Spinal cord (tissue), 10 donors: Measurements from ENCODE around the gene PRKRIP1. TPM values are rescaled to one million over a fixed set of nuclear protein-coding genes. Genes with fewer than 3 reads are reported as not detected.
"Not testable (repeated sequence)": the region's sequence is repeated elsewhere in the genome, so short reads cannot be mapped to it uniquely, and the experiment has no call there.

Experiments used
- DNase-seq, 6 donors: peaks; one replicate each; pipeline versions ENCODE4 v3.0.0 to v3.0.0-alpha.2; 2013 to 2015; ENCODE audit warnings: low spot score in 6 of 6, low read depth in 4 of 6
- H3K27ac ChIP-seq: one replicate; pipeline ENCODE4 v1.5.1; 2013; ENCODE audit warnings: low read depth, low read length, control low read depth
- H3K27me3 ChIP-seq: one replicate; pipeline ENCODE4 v1.6.1; 2013; ENCODE audit warnings: low read length; ENCODE audit not compliant: control insufficient read depth, insufficient read depth
- H3K36me3 ChIP-seq: one replicate; pipeline ENCODE4 v1.6.1; 2013; ENCODE audit warnings: low read length; ENCODE audit not compliant: control insufficient read depth, insufficient read depth
- H3K4me1 ChIP-seq: one replicate; pipeline ENCODE4 v1.6.1; 2013; ENCODE audit warnings: low read length; ENCODE audit not compliant: control insufficient read depth, insufficient read depth
- H3K4me3 ChIP-seq: one replicate; pipeline ENCODE4 v1.5.1; 2013; ENCODE audit warnings: low read depth, low read length, control low read depth
- H3K9me3 ChIP-seq: one replicate; pipeline ENCODE4 v1.6.1; 2013; ENCODE audit warnings: low read length; ENCODE audit not compliant: control insufficient read depth, insufficient read depth
- WGBS: methylation state at CpG from one replicate; pipeline ENCODE4 v1.1.5; 2013; ENCODE audit warnings: missing lambda C conversion rate; ENCODE audit not compliant: insufficient coverage; 5-methylcytosine and 5-hydroxymethylcytosine counted together
- polyA plus RNA-seq, 2 donors: library from polyadenylated mRNA; unstranded; fragments of 120-200 nt; gene quantifications; one replicate each; pipeline ENCODE4 v1.2.1, GENCODE V29; 2013; ENCODE audit not compliant: insufficient read length in 2 of 2
- total RNA-seq, 2 donors: library from RNA; depleted of rRNA in 1 of 2; stranded (reverse); fragments of 120-200 nt in 1 of 2; fragments of >200 nt in 1 of 2; gene quantifications; one replicate each; pipeline versions ENCODE4 v1.2.3 to v1.2.4, GENCODE V29; 2013 to 2014
- donor health status: healthy.

PRKRIP1 gene
- total and polyA plus RNA-seq, 4 donors = 17.0 to 57.8 (median 41.1) TPM

DNA sequence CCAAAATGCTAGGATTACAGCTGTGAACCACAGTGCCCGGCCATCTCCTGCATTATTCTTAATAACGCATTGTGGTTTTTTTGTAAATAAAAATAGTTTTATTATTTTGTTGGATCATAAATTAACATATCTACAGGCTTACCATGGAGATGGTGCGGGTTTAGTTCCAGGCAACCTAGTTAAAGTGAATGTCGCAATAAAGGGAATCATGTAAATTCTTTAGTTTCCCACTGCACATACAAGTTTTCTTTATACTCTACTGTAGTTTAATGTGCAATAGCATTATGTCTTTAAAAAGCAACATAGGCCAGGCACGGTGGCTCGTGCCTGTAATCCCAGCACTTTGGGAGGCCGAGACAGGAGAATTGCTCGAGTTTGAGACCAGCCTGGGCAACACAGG is 2.4 kb downstream of the PRKRIP1 start:
- H3K27ac ChIP-seq = no peak overlapping the region
- H3K4me1 ChIP-seq = peaks cover 21% of the 10 kb centered on the region
- 100% methylated on average over 3 of the region's 8 CpGs for WGBS
- H3K4me3 ChIP-seq = no peak overlapping the region
- no peaks in the 10 kb centered on the region for H3K9me3 ChIP-seq
- peaks cover 49% of the 10 kb centered on the region for H3K36me3 ChIP-seq
- H3K27me3 ChIP-seq = no peaks in the 10 kb centered on the region
- no peak for DNase-seq

DNA sequence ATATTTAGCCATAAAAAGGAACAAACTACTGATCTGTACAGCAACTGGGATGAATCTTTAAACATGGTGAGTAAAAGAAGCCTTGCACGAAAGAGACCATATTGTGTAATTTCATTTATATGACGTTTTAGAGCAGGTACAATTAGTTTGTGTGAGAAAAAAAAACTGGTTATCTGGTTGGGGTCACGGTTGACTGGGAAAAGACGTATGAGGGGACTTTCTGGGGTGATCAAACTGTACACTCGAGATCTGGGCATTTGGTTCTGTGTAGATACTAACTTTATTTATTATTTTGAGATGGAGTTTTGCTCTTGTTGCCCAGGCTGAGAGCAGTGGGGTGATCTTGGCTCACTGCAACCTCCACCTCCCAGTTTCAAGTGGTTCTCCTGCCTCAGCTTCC is 4.2 kb downstream of the PRKRIP1 start:
- Histone ChIP-seq H3K27me3 (no peaks in the 10 kb centered on the region), H3K4me1 (peaks cover 23% of the 10 kb centered on the region), H3K27ac (no peak overlapping the region), H3K4me3 (no peak overlapping the region), H3K9me3 (no peaks in the 10 kb centered on the region), H3K36me3 (peaks cover 63% of the 10 kb centered on the region)
- WGBS = 98% methylated on average over 5 of the region's 5 CpGs
- no peak for DNase-seq

DNA sequence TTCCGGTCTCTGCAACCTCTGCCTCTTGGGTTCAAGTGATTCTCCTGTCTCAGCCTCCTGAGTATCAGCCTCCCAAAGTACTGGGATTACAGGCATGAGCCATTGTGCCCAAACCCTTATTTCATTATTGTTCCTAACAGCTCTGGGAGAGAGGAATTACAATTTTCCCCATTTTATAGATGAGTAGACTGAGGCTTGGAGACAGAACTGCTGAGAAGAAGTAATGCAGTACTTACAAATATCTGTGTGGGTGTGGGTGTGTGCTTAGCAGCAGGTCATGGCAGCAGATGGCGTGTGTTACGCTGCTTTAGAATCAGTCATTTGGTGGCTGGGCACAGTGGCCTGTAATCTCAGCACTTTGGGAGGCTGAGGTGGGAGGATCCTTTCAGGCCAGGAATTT is 7.4 kb downstream of the PRKRIP1 start:
- Histone ChIP-seq H3K4me1 (peaks cover 5% of the 10 kb centered on the region), H3K27me3 (no peaks in the 10 kb centered on the region), H3K9me3 (no peaks in the 10 kb centered on the region), H3K36me3 (peaks cover 87% of the 10 kb centered on the region), H3K27ac (no peak overlapping the region), H3K4me3 (no peak overlapping the region)
- 63% methylated on average over 3 of the region's 3 CpGs for WGBS
- no peak for DNase-seq

DNA sequence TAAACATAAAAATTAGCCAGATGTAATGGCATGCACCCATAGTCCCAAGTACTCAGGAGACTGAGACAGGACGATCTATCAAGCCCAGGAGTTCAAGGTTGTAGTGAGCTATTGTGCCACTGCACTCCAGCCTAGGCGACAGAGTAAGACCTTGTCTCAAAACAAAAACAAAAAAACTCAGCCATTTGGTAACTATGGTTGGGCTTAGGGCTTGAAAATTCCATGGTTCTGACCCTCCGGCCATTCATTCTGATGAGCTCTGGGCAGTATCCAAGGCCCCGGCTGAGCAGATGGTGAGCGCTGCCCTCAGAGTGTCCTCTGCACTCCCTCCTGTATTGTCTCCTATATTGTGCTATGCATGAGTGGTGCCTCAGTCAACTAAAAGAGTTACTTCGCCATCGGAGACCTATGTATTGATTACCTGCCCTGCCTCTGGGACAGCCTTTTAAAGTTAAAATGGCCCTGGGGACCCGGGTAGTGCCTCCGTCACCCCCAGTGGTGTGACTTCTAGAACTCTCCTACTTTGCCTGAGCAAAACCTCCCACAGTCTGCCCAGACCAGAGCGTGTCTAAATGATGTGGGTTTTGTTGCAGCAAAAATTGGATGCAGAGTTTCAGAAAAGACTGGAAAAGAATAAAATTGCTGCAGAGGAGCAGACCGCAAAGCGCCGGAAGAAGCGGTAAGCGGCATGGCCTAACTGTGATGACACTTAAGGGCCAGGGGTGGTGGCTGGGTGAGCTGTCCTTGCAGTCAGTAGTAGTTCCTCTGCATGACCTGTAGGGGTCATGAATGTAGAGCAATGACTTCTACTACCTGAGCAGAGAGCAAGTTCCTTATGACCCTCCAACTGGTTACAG is 8.1 kb downstream of the PRKRIP1 start:
- H3K9me3 ChIP-seq = no peaks in the 10 kb centered on the region
- H3K4me1 ChIP-seq = peaks cover 5% of the 10 kb centered on the region
- WGBS = 64% methylated on average over 10 of the region's 15 CpGs
- no peak overlapping the region for H3K27ac ChIP-seq
- peaks cover 89% of the 10 kb centered on the region for H3K36me3 ChIP-seq
- no peaks in the 10 kb centered on the region for H3K27me3 ChIP-seq
- no peak overlapping the region for H3K4me3 ChIP-seq
- peak in 2 of 6 donors; percentile 25 to 55 for DNase-seq

DNA sequence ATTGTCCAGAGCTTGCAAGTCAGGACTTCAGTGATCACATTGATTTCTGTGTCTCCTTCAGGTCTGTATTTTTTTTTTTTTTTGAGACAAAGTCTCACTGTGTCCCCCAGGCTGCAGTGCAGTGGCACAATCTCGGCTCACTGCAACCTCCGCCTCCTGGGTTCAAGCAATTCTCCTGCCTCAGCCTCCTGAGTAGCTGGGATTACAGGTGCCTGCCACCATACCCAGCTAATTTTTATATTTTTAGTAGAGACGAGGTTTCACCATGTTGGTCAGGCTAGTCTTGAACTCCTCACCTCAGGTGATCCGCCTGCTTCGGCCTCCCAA is 8.7 kb downstream of the PRKRIP1 start:
- not testable (repeated sequence) for H3K9me3 ChIP-seq, DNase-seq, H3K27me3 ChIP-seq, H3K4me1 ChIP-seq, H3K4me3 ChIP-seq, H3K27ac ChIP-seq
- H3K36me3 ChIP-seq = peaks cover 89% of the 10 kb centered on the region
- no CpG with 5 or more reads among the region's 5 CpGs for WGBS

DNA sequence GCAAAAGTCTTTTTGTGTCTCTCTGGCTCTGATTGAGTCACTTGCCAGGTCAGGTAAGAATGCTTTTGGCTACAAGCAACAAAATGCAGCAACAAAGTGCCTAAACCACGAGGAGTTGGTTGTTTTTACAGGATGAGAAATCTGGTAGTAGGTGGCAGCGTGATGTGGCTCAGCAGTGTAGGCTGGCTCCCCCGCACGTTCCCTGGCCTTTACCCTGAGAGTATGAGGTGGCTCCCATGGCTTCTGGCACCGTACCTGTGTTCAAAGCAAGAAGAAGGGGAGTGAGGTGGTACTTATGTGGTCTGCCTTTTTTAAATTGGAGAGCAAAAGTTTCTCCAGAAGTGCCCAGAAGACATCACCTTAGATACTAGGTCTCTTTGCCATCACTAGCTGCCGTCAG is 11.7 kb downstream of the PRKRIP1 start:
- Histone ChIP-seq H3K9me3 (no peaks in the 10 kb centered on the region), H3K4me1 (peaks cover 5% of the 10 kb centered on the region), H3K36me3 (peaks cover 90% of the 10 kb centered on the region), H3K27ac (no peak overlapping the region), H3K27me3 (no peaks in the 10 kb centered on the region), H3K4me3 (no peak overlapping the region)
- 98% methylated on average over 5 of the region's 6 CpGs for WGBS
- no peak for DNase-seq

DNA sequence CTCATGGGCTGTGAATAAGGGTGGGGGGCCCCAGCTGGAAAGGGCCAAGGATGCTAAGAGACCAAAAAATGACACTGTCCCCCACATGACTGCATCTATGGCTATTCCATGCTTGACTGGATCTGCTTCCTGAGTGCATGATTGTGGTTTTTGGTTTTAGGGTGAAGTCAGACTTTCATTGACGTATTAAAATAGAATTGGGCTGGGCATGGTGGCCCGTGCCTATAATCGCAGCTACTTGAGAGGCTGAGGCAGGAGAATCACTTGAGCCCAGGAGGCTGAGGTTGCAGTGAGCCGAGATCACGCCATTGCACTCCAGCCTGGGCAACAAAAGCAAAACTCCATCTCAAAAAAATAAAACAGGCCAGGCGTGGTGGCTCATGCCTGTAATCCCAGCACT is 12.4 kb downstream of the PRKRIP1 start:
- H3K36me3 ChIP-seq = peaks cover 87% of the 10 kb centered on the region
- WGBS = 93% methylated on average over 3 of the region's 6 CpGs
- not testable (repeated sequence) for DNase-seq, H3K27me3 ChIP-seq, H3K9me3 ChIP-seq, H3K4me3 ChIP-seq, H3K27ac ChIP-seq, H3K4me1 ChIP-seq

DNA sequence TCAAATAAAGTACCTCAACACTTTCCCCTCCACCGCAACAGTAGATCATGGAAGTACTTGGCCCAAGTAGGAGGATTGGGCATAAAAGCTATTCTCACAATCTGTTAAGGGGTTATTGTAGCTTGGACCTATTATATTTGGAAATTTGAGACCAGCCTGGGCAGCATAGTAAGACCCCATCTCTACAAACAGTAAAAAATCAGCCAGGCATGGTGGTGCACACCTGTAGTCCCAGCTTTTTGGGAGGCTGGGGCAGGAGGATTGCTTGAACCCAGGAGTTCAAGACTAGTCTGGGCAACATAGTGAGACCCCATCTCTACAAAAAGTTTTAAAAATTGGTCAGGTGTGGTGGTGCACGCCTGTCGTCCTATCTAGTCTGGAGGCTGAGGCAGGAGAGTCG is 13.2 kb downstream of the PRKRIP1 start:
- H3K27ac ChIP-seq = no peak overlapping the region
- no peak for DNase-seq

DNA sequence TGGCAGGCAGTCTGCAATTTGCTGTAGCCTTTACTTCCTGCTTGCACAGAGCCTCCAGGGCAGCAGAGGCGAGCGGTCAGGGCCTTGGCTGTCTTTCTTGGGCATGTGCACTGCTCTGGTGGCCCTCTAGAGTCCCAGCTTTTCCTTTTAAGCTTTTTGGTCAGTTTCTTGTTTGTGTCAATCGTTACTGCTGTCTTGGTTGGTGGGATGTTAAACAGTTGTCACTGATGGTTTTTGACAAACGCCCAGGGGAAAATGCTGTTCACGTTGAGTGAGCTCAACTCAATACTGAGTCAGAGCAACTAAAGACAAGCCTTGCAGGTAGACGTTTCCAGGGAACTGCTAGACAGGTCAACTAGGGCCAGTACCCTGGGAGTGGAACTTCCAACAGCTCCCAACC is 14.0 kb downstream of the PRKRIP1 start:
- Histone ChIP-seq H3K36me3 (peaks cover 83% of the 10 kb centered on the region), H3K27me3 (no peaks in the 10 kb centered on the region), H3K4me3 (no peak overlapping the region), H3K9me3 (no peaks in the 10 kb centered on the region), H3K27ac (no peak overlapping the region), H3K4me1 (no peaks in the 10 kb centered on the region)
- 79% methylated on average over 6 of the region's 6 CpGs for whole genome bisulfite sequencing
- no peak for DNase-seq

More for the DNA sequence above, 13.2 kb downstream of the PRKRIP1 start:
- Histone ChIP-seq H3K9me3 (no peaks in the 10 kb centered on the region), H3K4me3 (no peak overlapping the region), H3K4me1 (peaks cover 1% of the 10 kb centered on the region), H3K36me3 (peaks cover 83% of the 10 kb centered on the region), H3K27me3 (no peaks in the 10 kb centered on the region)
- WGBS = 100% methylated on average over 1 of the region's 4 CpGs

DNA sequence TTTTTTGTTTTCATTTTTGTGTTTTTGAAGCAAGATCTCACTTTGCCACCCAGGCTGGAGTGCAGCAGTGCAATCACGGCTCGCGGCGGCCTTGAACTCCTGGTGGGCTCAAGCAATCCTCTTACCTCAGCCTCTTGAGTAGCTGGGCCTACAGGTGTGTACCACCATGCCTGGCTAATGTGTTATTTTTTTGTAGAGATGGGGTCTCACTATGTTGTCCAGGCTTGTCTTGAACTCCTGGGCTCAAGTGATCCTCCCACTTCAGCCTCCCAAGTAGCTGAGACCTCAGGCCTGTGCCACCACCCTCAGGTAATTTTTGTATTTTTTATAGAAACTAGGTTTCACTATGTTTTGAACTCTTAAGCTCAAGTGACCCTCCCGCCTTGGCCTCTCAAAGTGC is 14.8 kb downstream of the PRKRIP1 start:
- H3K4me3 ChIP-seq = no peak overlapping the region
- H3K27me3 ChIP-seq = no peaks in the 10 kb centered on the region
- no peaks in the 10 kb centered on the region for H3K9me3 ChIP-seq
- peaks cover 83% of the 10 kb centered on the region for H3K36me3 ChIP-seq
- H3K4me1 ChIP-seq = no peaks in the 10 kb centered on the region
- no peak overlapping the region for H3K27ac ChIP-seq
- 96% methylated on average over 4 of the region's 5 CpGs for WGBS
- DNase-seq = no peak
